Stimulated activated CD4-positive, alpha-beta T cell treated with anti-CD3 and anti-CD28 coated beads, TNF-alpha, amount 100 ng/mL, for 1 hour (primary cell): ENCODE results near the gene YKT6.

Experiments
- DNase-seq, 3 donors: peaks; one replicate each; pipeline ENCODE4 v3.0.0-alpha.2; 2020; ENCODE audit warnings: low read depth in 3 of 3, low spot score in 1 of 3

YKT6 gene

DNA sequence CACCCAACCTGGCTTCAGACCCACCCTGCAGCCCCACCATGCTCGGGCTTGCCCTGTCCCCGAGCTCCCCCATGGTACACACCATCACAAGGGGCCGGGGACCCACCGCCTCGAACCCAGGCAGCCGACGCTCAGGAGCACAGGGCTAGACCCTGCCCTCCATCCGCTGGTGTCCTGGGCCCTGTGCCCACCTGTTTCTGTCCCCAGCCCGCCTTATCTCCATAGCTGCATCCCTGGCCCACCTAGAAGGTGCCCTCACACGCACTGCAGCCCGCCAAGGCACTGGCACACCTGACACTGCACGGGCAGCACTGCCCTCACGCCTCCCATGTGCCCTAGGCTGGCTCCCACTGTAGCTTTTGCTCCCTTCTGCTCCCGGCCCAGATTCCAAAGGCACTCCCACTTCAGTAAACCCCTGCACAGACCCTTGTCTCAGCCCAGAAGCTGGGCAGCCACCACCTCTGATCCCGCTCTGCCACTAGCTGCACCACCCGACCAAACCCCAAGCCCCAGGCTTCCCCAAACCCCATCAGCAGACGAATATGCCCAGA, 17.1 kb downstream of the YKT6 start:
- DNase-seq: no peak

- DNase-seq: no peak
These were observed 17.8 kb downstream of the YKT6 start for GRCh38 chr7:44218418-44219201.

- no peak for DNase-seq
These were observed 18.7 kb downstream of the YKT6 start for GRCh38 chr7:44219371-44220045.

GRCh38 chr7:44220046-44220357, 19.2 kb downstream of the YKT6 start:
- no peak for DNase-seq

- DNase-seq: no peak
These were observed 19.8 kb downstream of the YKT6 start for GRCh38 chr7:44220358-44221112.

- no peak for DNase-seq
These were observed 20.5 kb downstream of the YKT6 start for GRCh38 chr7:44221231-44221791.

DNA sequence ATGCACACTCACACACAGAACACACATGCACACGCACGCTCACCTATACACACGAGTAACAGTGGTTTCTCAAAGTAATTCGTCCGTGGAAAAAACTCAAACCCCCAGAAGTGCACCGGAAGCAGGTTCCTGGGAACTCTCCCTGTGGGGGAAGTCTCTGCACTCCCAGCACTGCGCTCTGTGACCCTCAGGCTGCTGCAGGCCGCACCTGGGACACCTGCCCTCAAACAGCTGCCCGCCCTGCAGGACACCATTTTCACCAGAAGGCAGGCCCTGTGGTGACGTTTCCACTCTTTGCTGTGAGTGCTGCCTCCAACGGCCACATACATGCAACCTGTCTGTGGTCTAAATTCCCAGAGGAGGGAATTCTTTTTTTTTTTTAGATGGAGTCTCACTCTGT, 21.3 kb downstream of the YKT6 start:
- no peak for DNase-seq

GRCh38 chr7:44222776-44223261, 22.0 kb downstream of the YKT6 start:
- DNase-seq: no peak

- DNase-seq: no peak
These were observed 22.7 kb downstream of the YKT6 start for GRCh38 chr7:44223362-44224079.

- DNase-seq: no peak
These were observed 23.5 kb downstream of the YKT6 start for GRCh38 chr7:44224080-44224973.

DNA sequence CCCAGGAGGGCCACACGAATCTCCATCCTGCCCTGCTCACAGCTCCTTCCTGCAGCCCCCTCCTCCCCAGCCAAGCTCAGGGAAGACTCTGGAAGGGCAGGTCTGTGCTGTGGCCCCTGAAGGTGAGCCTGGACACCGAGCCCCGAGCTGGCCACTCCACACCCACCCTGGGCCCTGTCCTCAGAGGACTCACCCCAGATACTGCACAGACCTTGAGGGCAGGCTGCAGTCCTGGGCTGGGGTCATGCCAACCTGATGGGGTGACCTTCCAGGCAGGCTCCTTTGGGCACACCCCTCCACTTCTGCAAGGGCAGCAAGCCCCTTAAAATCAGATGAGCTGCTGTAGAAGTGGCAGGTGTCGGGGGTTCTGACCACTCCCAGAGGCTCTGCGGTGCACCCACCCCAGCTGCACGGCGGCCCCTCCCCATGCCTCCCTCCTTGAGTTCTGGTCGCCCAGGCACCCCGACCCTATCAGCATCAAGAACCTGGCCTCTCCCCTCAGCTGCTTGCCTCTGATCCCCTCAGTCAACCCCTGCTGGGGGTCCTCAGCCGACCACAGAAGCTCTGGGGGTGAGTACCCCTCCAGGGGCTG, 24.3 kb downstream of the YKT6 start:
- DNase-seq: no peak

DNA sequence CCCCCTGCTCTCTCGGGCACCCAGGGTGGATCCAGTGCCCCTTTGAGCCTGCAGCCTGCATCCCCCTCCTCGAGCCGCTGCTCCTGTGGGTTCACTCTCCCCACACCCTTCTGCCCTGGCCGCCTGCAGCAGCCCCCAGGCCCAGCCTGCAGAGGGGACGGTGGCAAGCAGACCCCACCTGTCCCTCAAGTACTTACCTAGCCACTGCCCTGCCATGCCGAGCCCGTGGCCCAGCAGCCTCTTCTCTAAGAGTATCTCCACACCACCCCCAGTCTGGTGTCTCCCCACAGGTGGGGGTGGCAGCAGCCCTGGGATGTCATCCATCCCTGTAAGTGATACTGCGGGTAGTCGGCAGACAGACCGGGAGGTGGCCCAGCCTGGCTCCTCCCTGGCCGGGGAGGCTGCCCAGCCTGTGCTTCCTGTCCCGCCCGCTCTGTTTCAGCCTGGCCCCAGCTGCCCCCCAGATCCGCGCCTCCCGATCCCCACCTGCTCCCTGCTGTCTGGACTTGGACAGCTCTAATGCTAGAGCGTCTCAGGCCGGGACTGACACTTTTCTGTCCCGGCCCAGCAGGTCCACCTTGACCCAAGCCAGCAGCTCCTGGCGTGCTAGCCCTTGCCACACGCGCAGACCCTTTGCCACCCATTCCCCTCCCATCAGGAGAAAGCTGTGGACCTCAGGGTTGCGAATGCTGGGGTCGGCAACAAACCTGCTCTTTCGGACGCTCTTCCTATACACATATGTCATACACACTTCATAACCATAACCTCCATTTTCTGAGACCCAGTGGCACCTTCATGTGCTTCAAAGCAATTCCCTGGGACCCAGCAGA, 25.0 kb downstream of the YKT6 start:
- DNase-seq: no peak

DNA sequence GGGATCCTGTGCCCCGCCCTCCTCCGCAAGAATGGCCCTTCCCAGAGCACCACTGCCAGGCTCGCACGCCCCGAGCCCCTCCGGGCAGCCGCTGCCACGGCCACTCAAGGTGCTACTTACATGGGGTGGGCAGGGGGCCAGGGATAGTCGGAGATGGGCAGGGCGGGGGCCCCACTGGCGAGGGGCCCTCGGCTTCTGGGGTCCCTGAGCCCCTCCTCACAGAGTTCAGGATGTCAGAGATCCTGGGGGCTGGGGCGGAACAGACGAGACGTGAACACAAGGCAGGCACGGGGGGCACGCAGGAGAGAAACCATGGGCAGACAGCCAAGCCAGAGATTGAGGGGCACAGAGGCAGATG, 25.6 kb downstream of the YKT6 start:
- no peak for DNase-seq

GRCh38 chr7:44227911-44228310, 27.1 kb downstream of the YKT6 start:
- no peak for DNase-seq

DNA sequence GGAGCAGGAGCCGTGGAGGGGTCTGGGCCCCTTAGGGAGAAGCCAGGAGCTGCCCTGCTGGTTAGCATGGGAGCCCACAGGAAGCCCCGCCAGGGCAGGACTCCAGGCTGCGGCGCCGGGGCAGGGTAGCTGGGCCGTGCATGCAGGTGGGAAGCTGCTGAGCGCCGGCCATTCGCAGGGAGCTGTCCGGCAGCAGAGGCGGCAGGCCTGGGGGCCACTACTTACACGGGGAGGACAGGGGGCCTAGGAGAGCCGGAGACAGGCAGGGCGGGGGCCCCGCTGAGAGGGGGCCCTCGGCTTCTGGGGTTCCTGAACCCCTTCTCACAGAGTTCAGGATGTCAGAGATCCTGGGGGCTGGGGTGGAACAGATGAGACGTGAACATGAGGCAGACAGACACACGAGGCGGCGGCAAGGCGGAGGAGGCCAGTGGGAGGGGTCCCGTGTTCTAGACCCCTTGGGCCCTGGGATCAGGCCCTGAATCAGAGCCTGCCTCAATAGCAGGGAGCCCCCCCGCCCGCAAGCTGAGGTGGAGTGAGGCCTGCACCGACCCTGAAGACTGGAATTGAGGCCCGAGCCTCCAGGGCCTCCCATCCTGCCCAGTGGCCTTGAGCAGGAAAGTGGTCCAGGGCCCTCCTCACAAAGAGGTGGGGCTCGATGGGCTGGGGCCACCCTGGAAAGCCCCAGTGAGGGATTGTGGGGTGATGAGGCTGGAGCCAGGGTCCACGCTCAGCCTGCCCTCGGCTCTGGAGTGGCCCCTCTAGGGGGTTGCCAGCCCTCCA, 28.0 kb downstream of the YKT6 start:
- no peak for DNase-seq

DNA sequence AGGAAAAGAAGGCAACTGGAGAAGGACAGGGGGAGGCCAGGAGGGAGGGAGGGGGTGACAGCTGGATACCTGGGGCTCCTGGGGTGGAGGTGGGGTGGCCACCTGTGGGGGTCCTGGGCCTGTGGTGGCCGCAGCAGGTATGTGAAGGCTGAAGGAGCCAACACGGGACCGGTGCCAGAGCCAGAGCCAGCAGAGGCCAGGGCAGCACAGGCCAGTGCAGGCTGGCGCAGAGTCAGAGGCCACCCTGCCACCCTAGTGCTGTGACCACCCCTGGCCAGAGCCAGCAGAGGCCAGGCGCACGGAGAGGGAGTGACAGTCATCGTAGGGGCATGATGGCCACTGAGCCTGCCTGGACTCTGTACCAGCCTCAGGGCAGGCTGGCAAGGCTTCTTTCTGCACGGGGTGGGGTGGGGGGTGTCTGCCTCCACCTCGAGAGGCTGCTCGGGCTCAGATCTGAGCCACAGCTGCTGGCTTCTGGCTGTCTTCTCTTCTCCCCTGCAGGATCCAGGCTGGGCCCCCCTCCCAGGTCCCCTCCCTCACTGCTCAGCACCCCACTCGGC, 28.8 kb downstream of the YKT6 start:
- DNase-seq: no peak

- no peak for DNase-seq
These were observed 29.5 kb downstream of the YKT6 start for GRCh38 chr7:44230286-44230685.

GRCh38 chr7:44231088-44231487, 30.3 kb downstream of the YKT6 start:
- no peak for DNase-seq
